ENCODE data around the gene SCRN2.

Gene SCRN2

DNA sequence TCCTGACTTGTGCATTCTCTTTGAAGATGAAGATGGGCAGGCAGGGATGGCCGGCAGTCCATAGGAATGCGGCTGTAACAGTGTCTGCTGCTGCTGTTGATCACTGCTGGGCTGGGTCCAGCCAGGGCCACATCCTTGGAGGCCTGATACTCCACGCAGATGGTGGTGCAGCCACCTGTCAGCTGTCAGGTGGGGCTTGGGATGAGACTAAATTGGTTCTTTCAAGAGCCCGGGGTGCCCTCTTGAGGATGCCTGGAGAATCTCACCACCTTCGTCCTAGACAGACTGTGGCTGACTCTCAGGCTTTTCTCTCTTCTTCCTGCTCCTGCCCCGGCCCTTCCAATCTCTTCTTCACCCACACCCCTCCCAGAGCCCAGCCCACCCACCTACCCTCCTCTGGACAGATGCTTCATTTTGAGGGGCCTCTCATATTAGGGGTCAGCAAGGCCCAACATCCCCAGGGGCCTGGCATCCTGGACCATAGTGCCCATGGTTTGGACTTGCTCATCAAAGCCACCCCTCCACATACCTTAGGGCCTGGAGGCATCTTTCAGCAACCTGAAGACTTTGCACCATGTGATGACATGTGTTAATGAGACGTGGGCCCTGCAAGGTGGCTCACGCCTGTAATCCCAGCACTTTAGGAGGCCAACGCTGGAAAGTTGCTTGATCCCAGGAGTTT, 38.6 kb downstream of the SCRN2 start:
- peak; percentile 69 for DNase-seq

DNA sequence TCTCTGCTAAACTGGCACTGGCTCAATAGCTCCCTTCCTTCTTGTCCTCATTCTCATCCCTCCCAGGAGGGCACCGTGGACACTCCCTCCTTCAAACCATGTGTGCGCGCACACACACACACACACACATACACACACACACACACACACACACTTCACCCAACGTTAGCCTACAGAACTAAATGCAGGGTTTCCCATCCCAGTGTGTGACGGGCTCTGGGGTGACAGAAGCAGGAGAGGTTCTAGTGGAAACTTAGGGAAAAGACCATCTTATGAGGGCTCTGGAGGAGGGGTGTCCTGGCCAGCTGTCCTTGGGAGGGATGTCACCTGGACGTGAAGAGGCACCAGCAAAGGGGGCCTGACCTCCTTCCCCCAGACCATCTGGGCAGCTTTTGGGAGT, 39.2 kb downstream of the SCRN2 start:
- no peak for DNase-seq

DNA sequence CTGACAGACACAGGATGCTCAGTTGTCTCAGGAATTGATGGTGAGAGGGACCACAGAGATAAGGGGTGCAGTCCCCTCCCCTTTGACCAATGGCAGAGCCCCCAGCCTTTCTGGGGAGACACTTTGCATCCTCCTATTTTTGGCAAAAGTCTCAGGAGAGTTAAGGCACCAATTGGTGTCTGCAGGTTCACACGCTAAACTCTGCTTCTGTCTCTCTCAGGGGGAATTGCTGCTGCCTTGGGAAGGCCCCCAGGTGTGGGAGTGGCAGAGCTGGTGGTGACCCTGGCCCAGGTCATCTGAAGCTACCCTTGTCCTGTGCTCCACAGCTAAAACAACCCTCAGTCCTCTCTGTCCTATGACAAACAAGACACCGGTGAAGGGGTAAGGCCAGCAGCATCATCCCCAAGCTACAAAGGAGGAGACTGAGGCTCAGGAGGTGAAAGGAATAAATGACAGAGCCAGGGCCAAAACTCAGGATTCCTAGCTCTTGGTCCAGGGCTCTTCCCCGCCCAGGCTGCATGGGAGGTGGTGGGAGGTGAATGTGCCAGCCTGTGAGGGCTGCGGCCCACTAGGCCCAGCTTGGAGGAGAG, 39.8 kb downstream of the SCRN2 start:
- no peak for DNase-seq

GRCh38 chr17:47800686-47801085, 40.4 kb downstream of the SCRN2 start:
- no peak for DNase-seq

GRCh38 chr17:47797797-47798196, 43.3 kb downstream of the SCRN2 start:
- DNase-seq, result no peak

- DNase-seq, result no peak
These were observed 48.1 kb downstream of the SCRN2 start for GRCh38 chr17:47792979-47793378.

GRCh38 chr17:47792457-47792856, 48.6 kb downstream of the SCRN2 start:
- no peak for DNase-seq

GRCh38 chr17:47791025-47791424, 50.0 kb downstream of the SCRN2 start:
- DNase-seq, result no peak

- peak; percentile 67 for DNase-seq
These were observed 51.2 kb downstream of the SCRN2 start for GRCh38 chr17:47789611-47790561.

All from NCI-H345 (cell line).